GM12892 (cell line): ENCODE measurements around the gene VWA8.
"Not testable (repeated sequence)": the region's sequence is repeated elsewhere in the genome, so short reads cannot be mapped to it uniquely, and the experiment has no call there.

ENCODE experiments used
- DNase-seq: peaks from one replicate; pipeline ENCODE4 v3.0.0; 2011; ENCODE audit not compliant: insufficient read length
- FAIRE-seq: peaks from 2 replicates; lab custom pipeline; 2011; peaks lifted over from hg19 to GRCh38; lab: Jason Lieb, UNC
- POLR2A ChIP-seq: IDR thresholded peaks from 2 replicates; pipeline ENCODE4 v1.6.1; 2011; ENCODE audit warnings: low read depth, low read length, control low read depth
- POLR2AphosphoS5 ChIP-seq: IDR thresholded peaks from 2 replicates; pipeline ENCODE4 v1.6.1; 2011; ENCODE audit warnings: low read depth, low read length, control low read depth
- TAF1 ChIP-seq: IDR thresholded peaks from 2 replicates; pipeline ENCODE4 v1.6.1; 2011; ENCODE audit warnings: low read depth, mild to moderate bottlenecking, control low read depth, low read length, borderline replicate concordance

VWA8 gene

GRCh38 chr13:41579168-41579567 is 381.7 kb downstream of the VWA8 start:
- no peak for DNase-seq
- TF ChIP-seq POLR2AphosphoS5 (no peak), POLR2A (no peak), TAF1 (no peak)
- FAIRE-seq = no peak

GRCh38 chr13:41578371-41578770 is 382.5 kb downstream of the VWA8 start:
- DNase-seq (no peak), FAIRE-seq (no peak)
- TF ChIP-seq POLR2A = no peak
- no peak for TF ChIP-seq TAF1
- TF ChIP-seq POLR2AphosphoS5 = no peak

- TF ChIP-seq POLR2AphosphoS5 (no peak), TAF1 (no peak), POLR2A (no peak)
- DNase-seq (no peak), FAIRE-seq (no peak)
Observed at GRCh38 chr13:41577436-41577835, 383.5 kb downstream of the VWA8 start.

- not testable (repeated sequence) for FAIRE-seq, DNase-seq
Observed at GRCh38 chr13:41573640-41574039, 387.3 kb downstream of the VWA8 start.

GRCh38 chr13:41571817-41572340 is 389.0 kb downstream of the VWA8 start:
- DNase-seq, FAIRE-seq: not testable (repeated sequence)

- no peak for FAIRE-seq
Observed at GRCh38 chr13:41568972-41569351, 391.9 kb downstream of the VWA8 start.

GRCh38 chr13:41568143-41568971 is 392.6 kb downstream of the VWA8 start:
- no peak for FAIRE-seq
- DNase-seq = no peak
- TF ChIP-seq TAF1 = no peak
- no peak for TF ChIP-seq POLR2A
- no peak for TF ChIP-seq POLR2AphosphoS5

More at GRCh38 chr13:41568972-41569351, 391.9 kb downstream of the VWA8 start:
- TF ChIP-seq POLR2AphosphoS5 (no peak), TAF1 (no peak), POLR2A (no peak)
- DNase-seq = no peak

GRCh38 chr13:41567363-41567762 is 393.5 kb downstream of the VWA8 start:
- no peak for FAIRE-seq
- no peak for TF ChIP-seq POLR2A
- DNase-seq = no peak

- FAIRE-seq = no peak
- no peak for DNase-seq
- TF ChIP-seq TAF1 (no peak), POLR2A (no peak), POLR2AphosphoS5 (no peak)
Observed at GRCh38 chr13:41565846-41566245, 395.1 kb downstream of the VWA8 start.

GRCh38 chr13:41565216-41565615 is 395.7 kb downstream of the VWA8 start:
- FAIRE-seq (no peak), DNase-seq (no peak)
- TF ChIP-seq TAF1 = no peak
- TF ChIP-seq POLR2A = no peak
- no peak for TF ChIP-seq POLR2AphosphoS5

GRCh38 chr13:41563984-41564365 is 396.9 kb downstream of the VWA8 start:
- FAIRE-seq (no peak), DNase-seq (no peak)
- no peak for TF ChIP-seq POLR2AphosphoS5
- no peak for TF ChIP-seq TAF1
- TF ChIP-seq POLR2A = no peak

GRCh38 chr13:41563341-41563983 is 397.4 kb downstream of the VWA8 start:
- DNase-seq (no peak), FAIRE-seq (no peak)
- TF ChIP-seq TAF1 (no peak), POLR2AphosphoS5 (no peak), POLR2A (no peak)
